Anterior cingulate cortex (tissue), 58 donors: ENCODE results near the gene IFI16.
"Not testable (repeated sequence)": the region's sequence is repeated elsewhere in the genome, so short reads cannot be mapped to it uniquely, and the experiment has no call there.

ENCODE experiments used
- DNase-seq, 58 donors: peaks; one replicate each; lab custom pipeline; 2025; lab: John Stamatoyannopoulos, UW

The IFI16 gene

DNA sequence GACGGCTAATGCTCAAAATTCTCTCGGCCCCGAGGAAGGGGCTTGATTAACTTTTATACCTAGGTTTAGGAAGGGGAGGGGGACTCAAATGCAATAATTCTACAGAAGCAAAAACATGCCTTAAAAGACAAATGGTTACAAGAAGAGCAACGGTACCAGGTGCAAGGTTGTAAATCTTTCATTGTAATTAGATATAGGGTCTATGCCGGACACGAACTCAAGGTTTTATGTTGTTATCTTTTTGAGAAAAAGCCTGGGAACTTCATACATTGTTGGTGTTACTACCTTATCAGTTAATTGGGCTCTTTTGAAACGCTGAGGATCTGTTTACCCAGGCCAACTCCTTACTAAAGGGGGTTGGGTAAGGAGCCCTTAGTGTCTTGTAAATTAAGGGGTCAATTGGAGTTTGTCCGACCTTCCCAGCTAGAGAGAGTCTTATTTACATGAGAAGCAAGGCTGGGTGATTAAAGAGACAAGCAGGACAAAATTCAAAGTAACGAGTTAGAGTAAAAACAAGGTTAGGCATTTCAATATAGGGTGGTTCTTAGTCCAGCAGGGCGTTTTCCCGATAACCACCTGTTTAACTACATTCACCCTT lies 3.4 kb upstream of the IFI16 start:
- not testable (repeated sequence) for DNase-seq

DNA sequence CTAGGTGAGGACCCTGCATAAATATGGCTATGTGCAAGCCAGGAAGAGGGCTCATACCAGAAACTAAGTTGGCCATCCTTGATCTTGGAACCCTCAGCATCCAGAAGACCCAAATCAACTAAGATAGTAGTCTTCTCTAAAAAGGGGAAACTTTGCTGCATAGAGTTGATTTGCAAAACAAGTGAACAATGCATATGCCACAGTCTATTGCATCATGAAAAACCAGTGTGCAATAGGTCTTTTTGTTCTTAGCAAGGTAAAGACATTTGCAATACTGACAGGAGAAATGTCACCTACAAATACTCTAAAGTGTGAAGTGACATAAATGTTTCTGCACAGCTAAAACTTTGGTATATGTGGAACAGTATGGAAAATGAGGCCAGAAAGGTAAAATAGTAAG lies 2.0 kb upstream of the IFI16 start:
- DNase-seq: no peak

DNA sequence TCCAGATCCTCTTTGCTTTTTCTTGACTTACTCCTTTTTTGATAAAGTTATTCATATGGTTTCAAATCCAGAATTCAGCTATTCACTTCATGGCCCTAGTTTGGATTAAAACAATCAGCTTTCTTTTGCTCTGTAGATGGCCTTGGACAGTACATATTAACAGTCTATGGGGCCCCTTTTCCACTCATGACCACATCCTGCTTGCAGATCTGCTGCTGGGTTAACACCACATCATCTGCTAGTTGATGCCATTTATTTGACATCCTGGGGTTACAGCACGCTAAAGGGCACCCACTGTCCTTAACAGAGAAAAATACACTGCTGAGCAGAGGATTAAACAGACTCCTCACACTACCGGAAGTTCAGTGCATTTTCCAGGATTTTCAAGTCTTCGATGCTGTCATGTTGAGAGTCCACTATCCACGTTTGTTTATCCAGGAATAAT lies 941 bp upstream of the IFI16 start:
- DNase-seq: no peak

DNA sequence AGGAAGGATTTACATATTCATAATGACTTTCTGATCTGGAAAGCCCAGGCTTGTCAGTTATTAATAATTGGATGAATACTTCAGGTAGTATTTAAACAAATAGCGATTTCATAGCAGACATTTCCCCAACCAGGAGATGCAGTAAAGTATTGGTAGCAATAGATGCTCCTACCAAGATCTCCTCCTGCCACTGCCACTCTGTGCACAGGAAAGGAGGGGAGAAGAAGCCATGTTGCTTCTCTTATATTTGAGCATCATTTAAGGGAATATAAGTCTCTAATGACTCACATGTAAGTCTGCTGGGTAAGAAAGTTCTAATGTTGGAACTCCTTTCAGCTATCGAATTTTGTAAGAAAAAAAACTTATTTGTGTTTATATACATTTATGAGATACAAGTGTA lies 420 bp upstream of the IFI16 start:
- DNase-seq: no peak

DNA sequence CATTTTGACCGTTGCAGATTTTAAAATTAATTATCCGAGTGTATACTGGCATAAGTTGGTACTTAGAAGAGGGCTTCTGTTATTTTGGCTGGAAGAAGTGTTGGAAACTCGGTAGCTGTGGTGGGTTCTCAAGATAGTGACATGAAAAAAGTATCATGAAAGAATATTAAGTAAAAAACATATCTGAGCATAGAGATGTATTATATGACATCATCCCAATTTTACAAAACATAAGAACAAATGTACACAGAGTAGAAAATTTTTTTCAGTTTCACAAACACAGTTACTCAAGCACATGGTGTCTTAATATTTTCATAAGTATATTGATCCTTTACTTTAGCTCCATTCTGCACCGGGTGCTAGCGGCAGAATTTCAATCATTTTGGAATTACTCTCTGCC lies 684 bp downstream of the IFI16 start:
- DNase-seq: no peak

DNA sequence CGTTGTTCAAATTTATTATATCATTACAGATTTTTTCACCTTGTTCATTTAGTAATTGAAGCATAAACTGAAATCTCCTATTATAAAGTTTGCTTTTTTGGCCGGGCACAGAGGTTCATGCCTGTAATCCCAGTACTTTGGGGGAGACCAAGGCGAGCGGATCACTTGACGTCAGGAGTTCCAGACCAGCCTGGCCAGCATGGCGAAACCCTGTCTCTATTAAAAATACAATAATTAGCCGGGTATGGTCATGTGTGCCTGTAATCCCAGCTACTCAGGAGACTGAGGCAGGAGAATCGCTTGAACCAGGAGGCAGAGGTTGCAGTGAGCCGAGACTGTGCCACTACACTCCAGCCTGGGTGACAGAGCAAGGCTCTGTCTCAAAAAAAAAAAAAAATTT lies 1.3 kb downstream of the IFI16 start:
- DNase-seq: not testable (repeated sequence)

DNA sequence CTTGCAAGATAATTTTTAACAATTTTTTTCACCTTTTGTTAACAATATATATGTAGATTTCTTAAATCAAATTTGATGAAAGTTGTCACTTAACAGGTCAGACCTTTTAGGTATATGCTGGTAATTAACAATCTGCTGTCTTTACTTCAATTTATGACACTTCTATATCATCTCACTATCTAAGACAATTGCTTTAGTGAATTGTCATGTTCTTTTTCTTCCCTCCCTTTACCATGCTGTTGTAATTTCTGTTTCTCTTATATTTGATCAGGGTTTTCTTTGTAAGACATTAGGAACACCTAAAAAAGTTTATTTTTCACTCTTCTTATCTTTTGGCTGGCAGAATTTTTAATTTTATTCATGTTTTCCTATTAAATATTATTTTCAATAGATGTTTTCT lies 2.0 kb downstream of the IFI16 start:
- DNase-seq: no peak

DNA sequence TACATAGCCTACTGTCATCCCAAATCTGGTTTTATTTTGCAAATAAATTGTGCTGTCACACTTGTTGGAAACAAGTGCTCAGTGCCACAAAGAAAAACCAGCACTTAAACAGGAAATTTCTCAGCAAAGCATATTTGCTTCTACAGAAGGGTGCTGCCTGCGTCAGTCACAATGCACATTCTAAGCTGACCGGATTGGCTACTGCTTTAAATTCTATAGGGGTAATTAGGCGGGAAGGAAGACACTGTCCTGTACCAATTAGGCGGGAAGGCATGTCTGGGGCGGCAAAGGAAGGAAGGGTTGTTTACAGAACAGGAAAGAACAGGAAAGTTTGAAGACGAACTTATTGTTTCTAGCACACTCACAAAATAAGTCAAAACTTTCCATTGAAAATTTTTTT lies 2.8 kb downstream of the IFI16 start:
- peak in 1 of 58 donors; percentile 2 for DNase-seq

DNA sequence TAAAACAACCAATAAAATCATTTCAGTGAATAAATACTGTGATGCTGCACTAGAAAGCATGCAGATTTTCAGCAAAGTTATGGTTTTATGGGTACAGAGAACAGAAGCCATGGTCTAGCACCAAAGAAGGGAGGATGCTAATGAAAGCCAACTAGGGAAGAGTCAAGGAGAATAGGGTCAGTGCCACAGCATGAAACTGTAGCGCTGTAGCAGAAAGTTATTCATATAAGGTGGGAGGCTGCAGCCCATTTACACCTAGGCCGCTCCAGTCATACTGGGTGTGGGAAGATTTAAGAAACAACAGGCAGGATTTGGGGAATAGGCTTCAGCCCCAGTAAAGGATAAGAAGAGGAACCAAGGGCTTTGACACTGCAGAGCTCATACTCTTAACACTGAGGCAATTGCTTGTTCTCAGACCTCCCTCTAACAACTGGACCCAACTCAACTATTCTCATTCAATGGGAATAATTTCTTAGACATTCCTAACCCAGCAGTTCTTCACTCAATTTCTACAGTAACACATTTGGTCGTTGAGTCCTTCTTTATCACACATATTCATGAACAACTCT lies 4.4 kb downstream of the IFI16 start:
- no peak for DNase-seq

DNA sequence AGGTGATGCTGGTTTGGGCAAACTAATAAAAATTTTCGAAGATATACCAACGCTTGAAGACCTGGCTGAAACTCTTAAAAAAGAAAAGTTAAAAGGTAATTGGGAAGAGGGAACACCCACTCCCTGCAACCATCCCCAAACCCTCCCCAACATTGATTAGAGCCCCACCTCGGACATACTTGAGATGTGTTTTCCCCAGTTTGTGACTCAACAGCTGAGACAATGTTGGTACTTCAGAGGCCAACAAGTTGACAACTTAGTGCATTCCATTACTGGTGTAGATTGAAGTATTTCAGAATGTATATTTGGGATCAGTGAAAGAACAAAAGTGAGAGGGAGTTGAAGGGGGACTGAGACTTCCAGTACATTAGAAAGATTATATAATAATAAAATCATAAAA lies 5.1 kb downstream of the IFI16 start:
- DNase-seq: no peak

DNA sequence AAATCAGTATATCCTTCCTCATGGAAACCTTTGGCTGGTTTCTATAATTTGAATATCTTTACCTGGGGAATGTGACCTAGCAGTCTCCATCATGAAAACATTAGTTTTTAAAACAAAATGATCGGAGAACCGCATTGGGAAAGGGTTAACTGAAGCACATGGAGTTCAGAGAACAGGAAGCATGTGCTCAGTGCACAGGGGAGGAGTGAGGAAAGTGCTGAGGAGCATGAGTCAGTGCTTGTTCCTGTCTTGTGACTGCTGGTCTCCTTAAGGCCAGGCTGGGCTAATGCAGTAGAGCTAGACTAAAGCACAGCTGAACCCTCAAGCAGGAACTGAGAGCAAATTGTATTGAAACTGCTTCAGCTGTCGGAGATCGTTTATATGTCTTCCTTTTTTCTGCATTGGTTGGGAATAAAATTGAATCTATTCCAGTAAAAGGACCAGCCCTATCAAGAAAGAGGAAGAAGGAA lies 5.8 kb downstream of the IFI16 start:
- DNase-seq: peak in 18 of 58 donors; percentile 4 to 65 (median 18)

DNA sequence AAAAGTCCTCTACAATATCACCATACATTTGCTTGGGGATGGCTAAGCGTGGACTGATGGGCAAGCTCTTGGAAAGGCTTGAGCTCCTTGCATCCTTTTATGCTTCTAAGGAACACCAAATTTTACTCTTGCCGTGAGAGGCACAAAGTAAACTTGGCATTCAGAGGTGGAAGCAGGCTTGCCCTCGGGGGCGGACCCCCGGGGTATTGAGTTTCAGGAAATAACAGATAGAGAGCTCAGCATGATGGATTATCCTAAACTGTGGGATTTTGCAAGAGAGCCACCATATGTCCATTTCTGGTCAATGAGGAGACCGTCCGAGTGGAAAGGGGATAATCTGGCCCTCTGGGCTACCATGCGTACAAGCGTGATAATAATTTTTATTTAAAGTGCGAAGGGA lies 14.0 kb downstream of the IFI16 start:
- DNase-seq: no peak

DNA sequence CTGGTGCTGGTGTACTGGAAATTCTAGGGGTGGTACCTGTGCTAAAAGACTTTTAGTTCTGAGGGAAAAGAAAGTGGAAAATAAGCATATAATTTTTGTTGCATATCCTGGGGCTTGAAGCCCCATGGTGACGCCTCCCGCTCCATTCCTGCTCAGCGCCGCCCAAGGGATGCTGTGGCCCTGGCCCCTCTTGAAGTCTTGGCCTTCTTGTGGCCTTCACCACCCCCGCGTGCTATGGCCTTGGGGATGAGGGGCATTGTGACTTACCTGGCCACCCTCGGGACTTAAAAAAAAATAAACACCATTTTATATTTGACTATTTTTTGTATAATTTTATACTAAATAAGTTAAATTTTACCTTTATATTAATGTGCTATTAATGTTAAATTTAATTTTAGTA lies 15.3 kb downstream of the IFI16 start:
- no peak for DNase-seq

DNA sequence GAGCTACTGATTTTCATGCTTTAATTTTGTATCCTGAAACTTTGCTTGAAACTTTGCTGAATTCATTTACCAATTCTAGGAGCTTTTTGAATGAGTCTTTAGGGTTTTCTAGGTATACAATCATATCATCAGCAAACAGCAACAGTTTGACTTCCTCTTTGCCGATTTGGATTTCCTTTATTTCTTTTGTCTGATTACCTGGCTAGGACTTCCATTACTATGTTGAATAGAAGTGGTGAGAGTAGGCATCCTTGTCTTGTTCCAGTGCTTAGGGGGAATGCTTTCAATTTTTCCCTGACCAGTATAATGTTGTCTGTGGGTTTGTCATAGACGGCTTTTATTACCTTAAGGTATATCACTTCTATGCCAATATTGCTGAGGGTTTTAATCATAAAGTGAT lies 17.1 kb downstream of the IFI16 start:
- not testable (repeated sequence) for DNase-seq

DNA sequence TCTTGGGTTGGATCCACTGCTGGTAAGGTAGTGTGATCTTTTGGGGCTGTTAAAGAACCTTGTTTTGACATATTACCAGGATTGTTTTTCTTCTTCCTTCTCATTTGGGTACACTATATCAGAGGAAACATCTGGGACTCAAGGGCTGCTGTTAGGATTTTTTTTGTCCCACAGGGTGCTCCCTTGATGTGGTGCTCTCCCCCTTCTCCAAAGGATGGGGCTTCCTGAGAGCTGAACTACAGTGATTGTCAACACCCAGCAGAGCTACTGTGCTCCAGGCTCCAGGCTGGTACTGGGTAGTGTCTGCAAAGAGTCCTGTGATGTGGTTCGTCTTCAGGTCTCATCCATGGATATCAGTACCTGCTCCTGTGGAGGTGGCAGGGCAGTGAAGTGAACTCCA lies 20.6 kb downstream of the IFI16 start:
- DNase-seq: no peak

DNA sequence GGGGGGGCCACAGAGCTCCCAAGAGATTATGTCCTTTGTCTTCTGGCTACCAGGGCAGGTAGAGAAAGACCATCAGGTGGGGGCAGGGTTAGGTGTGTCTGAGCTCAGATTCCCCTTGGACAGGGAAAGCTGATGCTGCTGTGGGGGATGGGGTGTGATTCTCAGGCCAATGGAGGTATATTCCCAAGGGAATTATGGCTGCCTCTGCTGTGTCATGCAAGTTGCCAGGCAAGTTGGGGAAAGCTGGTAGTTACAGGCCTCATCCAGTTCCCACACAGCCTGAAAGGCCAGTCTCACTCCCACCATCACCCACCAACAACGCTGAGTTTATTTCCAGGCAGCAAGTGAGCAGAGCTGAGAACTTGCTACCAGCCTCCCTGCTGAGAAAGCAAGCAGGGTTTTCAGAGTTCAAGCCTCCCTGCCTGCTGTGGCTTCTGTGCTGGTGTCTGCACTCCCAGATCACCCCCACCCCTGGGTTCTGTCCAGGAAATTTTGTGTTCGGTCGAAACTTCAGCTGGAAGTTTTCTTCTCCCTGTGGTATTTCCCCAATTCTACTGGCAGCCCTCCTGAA lies 21.3 kb downstream of the IFI16 start:
- DNase-seq: no peak

DNA sequence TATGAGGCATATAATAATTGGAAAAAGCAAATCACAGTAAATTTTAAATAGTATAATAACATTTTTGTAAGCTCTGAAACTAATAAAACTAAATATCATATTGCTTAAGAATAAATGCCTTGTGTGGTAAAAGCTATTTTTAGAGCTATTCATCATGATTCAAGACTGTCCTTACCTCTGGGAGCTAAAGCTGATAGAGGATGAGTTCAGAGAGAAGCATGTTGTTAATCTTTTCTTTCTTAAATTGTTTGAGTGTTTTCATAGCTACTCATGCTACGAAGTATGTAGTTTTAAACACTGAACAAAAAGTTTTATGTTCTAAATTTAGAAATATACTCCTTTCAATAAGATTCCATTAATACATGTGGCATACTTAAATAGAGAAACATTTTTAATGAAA lies 30.5 kb downstream of the IFI16 start:
- DNase-seq: no peak

DNA sequence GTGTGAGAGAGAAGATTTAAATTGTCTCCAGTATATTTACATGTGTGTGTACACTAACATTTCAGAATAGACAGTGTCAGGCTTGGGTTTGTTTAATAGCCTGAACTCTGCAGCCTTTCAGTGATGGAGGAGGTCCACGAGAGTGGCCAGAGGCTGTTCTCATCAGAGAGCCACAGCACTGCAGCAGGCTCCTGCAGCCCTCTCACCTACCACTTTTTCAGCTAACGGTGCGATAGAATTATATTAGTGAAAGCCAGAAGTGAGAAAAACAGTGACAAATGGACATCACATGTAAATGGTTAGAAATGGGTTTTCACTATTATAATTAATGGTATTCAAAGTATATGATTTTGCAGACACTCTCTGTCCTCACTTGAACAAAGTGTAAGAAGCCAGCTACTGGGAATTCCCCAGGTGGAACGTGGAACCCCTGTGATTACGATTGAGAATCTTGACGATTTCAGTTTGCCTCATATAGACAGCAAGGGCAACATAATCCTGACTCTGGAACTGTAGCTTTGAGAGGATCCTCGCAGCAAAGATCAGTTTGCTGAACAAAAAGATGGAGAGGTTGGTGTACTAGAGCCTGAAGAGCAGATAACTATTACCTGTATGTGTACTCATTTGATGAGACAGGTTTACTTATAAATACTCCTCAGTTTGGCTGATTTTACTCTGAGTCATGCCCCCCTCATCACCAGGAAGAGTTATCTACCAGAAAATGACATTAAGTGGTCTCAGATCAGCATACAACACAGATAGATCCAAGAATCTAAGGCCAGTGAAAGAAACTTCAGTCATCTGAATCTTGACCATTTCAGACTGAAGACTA lies 31.4 kb downstream of the IFI16 start:
- DNase-seq: no peak

DNA sequence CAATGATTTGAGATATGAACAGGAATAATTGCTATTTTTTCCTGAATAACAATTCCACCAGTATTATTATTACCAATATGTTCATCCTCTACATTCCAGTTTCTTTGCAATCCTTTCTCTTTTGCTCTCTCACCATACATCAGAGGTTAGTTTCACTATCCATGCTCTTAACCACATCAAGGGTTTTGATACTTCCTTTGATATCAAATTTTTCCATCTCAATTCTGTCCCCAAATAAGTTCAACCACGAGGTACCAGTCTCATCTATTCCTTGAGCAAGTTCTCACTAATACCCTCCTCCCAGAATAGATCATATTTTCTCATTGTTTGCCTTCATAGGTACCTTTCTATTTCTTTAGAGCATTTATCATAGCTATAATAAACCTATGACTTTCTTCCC lies 36.8 kb downstream of the IFI16 start:
- DNase-seq: not testable (repeated sequence)

DNA sequence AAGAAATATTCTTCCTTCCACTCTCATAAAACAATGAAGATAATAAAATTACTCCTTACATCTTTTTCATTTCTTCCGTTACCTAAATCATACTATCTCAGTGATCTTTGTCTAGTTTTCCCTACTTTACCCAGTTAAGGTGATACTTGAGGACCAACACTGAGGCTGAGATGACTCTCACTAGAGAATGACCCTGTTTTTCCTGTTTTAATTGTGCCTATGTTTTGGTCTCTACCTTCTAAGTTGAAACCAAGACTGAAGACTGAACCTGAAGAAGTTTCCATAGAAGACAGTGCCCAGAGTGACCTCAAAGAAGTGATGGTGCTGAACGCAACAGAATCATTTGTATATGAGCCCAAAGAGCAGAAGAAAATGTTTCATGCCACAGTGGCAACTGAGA lies 41.7 kb downstream of the IFI16 start:
- no peak for DNase-seq

DNA sequence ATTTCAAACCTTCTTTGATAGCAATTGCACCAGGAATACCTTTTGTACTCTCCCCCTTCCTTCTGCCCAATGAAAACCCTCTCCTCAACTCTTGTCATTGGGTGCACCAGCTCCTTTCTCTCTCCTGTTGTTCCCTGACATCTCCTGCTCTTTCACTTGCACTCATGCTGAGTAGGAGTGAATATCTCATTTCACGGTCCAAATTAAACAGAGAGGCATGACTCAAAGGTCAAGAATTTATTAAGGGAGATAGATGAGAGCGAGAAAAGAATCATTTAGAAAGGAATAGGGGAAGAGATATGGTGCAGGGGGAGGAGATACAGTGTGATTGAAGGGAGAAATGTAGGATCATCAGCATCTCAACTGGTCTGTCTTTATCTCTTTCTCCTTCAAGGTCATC lies 44.7 kb downstream of the IFI16 start:
- DNase-seq: no peak
